ENCODE measurements around the gene RNF181. TPM values are rescaled to one million over a fixed set of nuclear protein-coding genes. Genes with fewer than 3 reads are reported as not detected.

Gene RNF181
- total RNA-seq, 1 donor from 2014 or later, result 155 TPM

- Mint-ChIP-seq H3K9me3 (ENCODE audit: unreplicated experiment) (no peaks in the 10 kb centered on the region), H3K4me1 (ENCODE audit: low read depth, unreplicated experiment) (peaks cover 42% of the 10 kb centered on the region), H3K4me3 (ENCODE audit: unreplicated experiment) (peak overlapping the region; percentile 20), H3K27me3 (ENCODE audit: low read depth, unreplicated experiment) (peaks cover 7% of the 10 kb centered on the region), H3K27ac (ENCODE audit: unreplicated experiment) (peak overlapping the region; percentile 21), H3K36me3 (ENCODE audit: low read depth, unreplicated experiment) (peaks cover 7% of the 10 kb centered on the region)
- TF ChIP-seq EZH2 (IDR thresholded peaks at IDR 0.05; ENCODE audit: insufficient read depth, low read length) (no peak), CTCF (IDR thresholded peaks at IDR 0.05; ENCODE audit: insufficient read depth, low read depth, low read length) (no peak)
- Histone ChIP-seq H3K79me2 (ENCODE audit: insufficient read depth, low read length) (peaks cover 2% of the 10 kb centered on the region), H2AFZ (ENCODE audit: low read depth, low read length) (peak overlapping the region; percentile 33), H3K9me3 (ENCODE audit: insufficient read depth, low read depth, low read length) (no peaks in the 10 kb centered on the region), H3K36me3 (ENCODE audit: insufficient read depth, low read length) (no peaks in the 10 kb centered on the region), H3K4me2 (ENCODE audit: low read length) (peak overlapping the region; percentile 92), H4K20me1 (ENCODE audit: insufficient read depth, low read length) (no peaks in the 10 kb centered on the region), H3K27ac (ENCODE audit: low read depth, low read length) (peak overlapping the region; percentile 64), H3K4me3 (ENCODE audit: insufficient read depth, low read depth, low read length) (no peak overlapping the region), H3K27me3 (ENCODE audit: insufficient read depth, low read length) (no peaks in the 10 kb centered on the region), H3K9ac (ENCODE audit: low read length) (peak overlapping the region; percentile 75), H3K4me1 (ENCODE audit: insufficient read depth, low read length) (peaks cover 29% of the 10 kb centered on the region)
- DNase-seq (ENCODE audit: low read depth) (peak; percentile 86), FAIRE-seq (no peak)
Observed at GRCh38 chr2:85585781-85586105, 9.8 kb upstream of the RNF181 start.

GRCh38 chr2:85588236-85588635, 7.3 kb upstream of the RNF181 start:
- H3K4me2 ChIP-seq (ENCODE audit: low read length), result no peak overlapping the region
- no peak overlapping the region for H3K27ac ChIP-seq (ENCODE audit: low read depth, low read length)
- peaks cover 3% of the 10 kb centered on the region for H3K9me3 Mint-ChIP-seq (ENCODE audit: unreplicated experiment)

More at GRCh38 chr2:85588236-85588635, 7.3 kb upstream of the RNF181 start:
- H3K4me1 ChIP-seq (ENCODE audit: insufficient read depth, low read length), result peaks cover 38% of the 10 kb centered on the region
- H3K9me3 ChIP-seq (ENCODE audit: insufficient read depth, low read depth, low read length), result no peaks in the 10 kb centered on the region
- Mint-ChIP-seq H3K36me3 (ENCODE audit: low read depth, unreplicated experiment) (peaks cover 3% of the 10 kb centered on the region), H3K4me1 (ENCODE audit: low read depth, unreplicated experiment) (peaks cover 53% of the 10 kb centered on the region), H3K27me3 (ENCODE audit: low read depth, unreplicated experiment) (peaks cover 2% of the 10 kb centered on the region), H3K4me3 (ENCODE audit: unreplicated experiment) (no peak overlapping the region), H3K27ac (ENCODE audit: unreplicated experiment) (peak overlapping the region; percentile 37)
- H3K36me3 ChIP-seq (ENCODE audit: insufficient read depth, low read length), result no peaks in the 10 kb centered on the region
- H4K20me1 ChIP-seq (ENCODE audit: insufficient read depth, low read length), result no peaks in the 10 kb centered on the region
- FAIRE-seq (no peak), DNase-seq (ENCODE audit: low read depth) (no peak)
- no peaks in the 10 kb centered on the region for H3K27me3 ChIP-seq (ENCODE audit: insufficient read depth, low read length)
- no peak for TF ChIP-seq CTCF (IDR thresholded peaks at IDR 0.05; ENCODE audit: insufficient read depth, low read depth, low read length)
- no peak for TF ChIP-seq EZH2 (IDR thresholded peaks at IDR 0.05; ENCODE audit: insufficient read depth, low read length)
- H2AFZ ChIP-seq (ENCODE audit: low read depth, low read length), result no peak overlapping the region
- no peak overlapping the region for H3K4me3 ChIP-seq (ENCODE audit: insufficient read depth, low read depth, low read length)
- H3K9ac ChIP-seq (ENCODE audit: low read length), result no peak overlapping the region
- peaks cover 6% of the 10 kb centered on the region for H3K79me2 ChIP-seq (ENCODE audit: insufficient read depth, low read length)
